ENCODE results near the gene CADM1.

DNA sequence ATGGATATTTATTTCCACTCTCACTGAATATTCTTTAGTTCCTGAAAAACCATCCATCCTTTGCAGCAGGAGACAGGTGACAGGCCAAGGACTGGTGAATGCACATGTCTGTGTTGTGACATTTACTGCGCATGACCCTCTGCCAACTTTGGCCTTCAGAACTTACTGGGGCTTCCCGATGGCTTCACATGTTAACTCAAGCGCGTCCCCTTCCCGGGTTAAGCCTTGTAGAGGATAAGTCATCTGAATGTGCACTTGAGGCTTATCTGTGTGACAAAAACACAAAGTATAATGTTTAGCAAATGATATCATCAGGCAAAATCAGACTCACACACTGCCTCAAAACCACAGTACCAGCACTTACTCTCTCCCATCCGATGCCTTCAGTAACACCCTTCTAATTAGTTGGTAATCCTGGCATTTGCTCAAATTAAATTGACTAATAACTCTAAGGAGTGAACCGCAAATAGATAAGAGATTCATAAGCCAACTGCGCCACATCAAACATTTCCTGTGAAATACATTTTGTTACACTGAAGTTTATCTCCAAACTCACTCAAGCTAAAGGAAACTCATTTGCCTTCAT lies 286.4 kb downstream of the CADM1 start:
- TF ChIP-seq TAF1 (IDR thresholded peaks at IDR 0.05; ENCODE audit: borderline replicate concordance, insufficient read depth, low read length), result no peak
- TF ChIP-seq, protein P1, sequence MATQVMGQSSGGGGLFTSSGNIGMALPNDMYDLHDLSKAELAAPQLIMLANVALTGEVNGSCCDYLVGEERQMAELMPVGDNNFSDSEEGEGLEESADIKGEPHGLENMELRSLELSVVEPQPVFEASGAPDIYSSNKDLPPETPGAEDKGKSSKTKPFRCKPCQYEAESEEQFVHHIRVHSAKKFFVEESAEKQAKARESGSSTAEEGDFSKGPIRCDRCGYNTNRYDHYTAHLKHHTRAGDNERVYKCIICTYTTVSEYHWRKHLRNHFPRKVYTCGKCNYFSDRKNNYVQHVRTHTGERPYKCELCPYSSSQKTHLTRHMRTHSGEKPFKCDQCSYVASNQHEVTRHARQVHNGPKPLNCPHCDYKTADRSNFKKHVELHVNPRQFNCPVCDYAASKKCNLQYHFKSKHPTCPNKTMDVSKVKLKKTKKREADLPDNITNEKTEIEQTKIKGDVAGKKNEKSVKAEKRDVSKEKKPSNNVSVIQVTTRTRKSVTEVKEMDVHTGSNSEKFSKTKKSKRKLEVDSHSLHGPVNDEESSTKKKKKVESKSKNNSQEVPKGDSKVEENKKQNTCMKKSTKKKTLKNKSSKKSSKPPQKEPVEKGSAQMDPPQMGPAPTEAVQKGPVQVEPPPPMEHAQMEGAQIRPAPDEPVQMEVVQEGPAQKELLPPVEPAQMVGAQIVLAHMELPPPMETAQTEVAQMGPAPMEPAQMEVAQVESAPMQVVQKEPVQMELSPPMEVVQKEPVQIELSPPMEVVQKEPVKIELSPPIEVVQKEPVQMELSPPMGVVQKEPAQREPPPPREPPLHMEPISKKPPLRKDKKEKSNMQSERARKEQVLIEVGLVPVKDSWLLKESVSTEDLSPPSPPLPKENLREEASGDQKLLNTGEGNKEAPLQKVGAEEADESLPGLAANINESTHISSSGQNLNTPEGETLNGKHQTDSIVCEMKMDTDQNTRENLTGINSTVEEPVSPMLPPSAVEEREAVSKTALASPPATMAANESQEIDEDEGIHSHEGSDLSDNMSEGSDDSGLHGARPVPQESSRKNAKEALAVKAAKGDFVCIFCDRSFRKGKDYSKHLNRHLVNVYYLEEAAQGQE (IDR thresholded peaks at IDR 0.05; ENCODE audit: insufficient read depth in 1 of 2, low read depth in 2 of 2, low read length in 2 of 2), result no peak
- no peak for TF ChIP-seq POLR2AphosphoS5 (IDR thresholded peaks at IDR 0.05; ENCODE audit: low read depth, low read length)
- no peak for TF ChIP-seq SIN3A (IDR thresholded peaks at IDR 0.05; ENCODE audit: borderline replicate concordance, insufficient read depth, low read length)

Data from PFSK-1 (cell line).